GM18867 (cell line): ENCODE results near the gene P2RX2.

Source experiments
- ATAC-seq: cut with Tn5 transposase; IDR thresholded peaks from one replicate; pipeline ENCODE4 v1.9.1; 2021; ENCODE audit warnings: mild to moderate bottlenecking, moderate library complexity; ENCODE audit not compliant: unreplicated experiment

The P2RX2 gene

DNA sequence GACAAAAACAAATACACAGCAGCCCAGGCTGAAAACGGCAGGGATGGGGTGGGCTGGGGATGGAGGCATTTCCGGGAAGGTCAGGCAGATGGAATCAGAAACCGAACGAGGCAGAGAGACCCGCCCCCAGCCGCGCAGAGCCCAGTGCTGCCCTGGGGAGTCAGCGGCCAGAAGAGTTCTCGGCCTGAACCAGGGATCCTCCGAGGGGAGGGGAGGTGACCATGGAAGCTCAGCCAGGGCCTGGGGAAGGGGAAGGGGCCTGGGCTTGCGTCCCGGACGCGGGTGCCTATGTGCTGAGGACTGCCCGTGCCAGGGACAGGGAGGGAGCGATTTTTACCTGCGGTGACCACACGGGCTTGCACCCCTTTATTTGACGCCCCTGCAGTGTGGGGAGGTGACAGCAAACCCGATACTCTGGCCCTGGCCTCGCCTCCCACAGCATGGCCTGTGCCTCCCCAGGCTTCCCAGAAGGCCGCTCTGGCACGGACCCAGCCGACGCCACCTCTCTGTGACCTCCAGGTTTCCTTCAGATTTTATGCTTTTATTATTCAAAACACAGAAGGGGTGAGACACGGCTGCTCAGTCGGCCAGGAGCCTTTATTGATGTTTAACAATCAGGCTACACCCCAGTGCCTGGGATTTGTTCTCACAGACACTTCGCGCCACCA is 15.9 kb upstream of the P2RX2 start:
- no peak for ATAC-seq

DNA sequence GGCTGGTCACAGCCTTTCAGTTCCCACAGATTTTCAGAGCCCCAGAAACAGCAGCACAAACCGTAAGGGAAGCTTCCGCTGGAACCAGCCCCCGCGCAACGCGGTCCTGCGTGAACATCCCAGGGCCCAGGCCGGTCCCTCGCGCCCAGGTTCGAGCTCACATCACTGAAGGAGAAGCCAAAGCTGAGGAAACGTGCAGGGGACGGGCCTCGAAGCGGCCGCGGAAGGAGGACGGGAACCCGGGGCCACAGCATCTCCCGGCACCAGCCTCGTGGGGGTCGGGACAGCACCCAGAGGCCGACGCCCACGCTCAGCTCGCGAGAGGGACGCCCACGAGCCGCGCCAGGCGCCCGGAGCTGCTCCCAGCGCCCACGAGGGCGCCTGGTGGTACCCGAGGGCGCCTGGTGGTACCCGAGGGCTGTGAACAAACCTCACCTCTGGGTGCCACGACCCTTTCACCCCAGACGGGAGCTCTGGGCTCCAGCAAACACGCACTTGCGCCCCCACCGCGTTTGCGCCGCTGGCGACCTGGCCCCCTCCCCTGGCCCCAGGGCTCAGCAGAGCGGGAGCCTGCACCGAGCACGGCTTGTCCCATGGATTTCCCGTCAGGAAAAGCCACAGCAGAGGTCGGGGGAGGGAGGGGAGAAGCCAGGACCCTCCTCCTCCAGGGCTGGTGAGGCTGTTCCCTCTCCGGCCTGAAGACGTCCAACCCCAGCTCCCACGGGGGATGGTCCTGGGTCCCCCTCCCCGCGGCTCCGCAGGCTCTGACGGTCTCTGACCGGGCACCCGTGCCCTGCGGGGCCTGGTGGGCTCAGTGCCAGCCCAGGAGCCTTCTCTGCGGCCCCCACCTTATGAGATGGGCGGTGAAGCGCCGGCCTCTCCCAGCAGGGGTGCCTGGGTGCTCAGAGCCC is 15.1 kb upstream of the P2RX2 start:
- ATAC-seq = no peak

DNA sequence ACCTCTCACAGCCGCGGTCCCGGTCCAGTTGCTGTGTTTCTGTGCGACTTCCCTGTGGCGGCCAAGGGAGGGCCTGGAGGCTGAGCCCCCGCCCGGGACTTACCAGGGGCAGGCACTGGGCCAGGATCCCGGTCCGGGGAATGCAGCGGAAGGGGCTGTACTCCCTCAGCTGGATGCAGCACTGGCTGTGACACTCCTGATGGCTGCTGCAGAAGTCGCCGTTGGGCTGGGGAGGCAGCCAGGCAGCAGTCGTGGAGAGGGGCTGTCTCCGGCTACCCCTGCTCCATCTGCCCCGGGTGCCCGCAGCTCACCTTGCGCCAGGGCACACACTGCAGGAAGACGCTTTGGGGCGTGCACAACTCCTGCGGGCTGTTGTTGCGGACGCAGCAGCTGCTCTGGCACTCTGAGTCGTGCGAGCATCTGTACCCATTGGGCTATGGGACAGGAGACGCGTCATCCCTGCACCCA is 14.4 kb upstream of the P2RX2 start:
- ATAC-seq = no peak

DNA sequence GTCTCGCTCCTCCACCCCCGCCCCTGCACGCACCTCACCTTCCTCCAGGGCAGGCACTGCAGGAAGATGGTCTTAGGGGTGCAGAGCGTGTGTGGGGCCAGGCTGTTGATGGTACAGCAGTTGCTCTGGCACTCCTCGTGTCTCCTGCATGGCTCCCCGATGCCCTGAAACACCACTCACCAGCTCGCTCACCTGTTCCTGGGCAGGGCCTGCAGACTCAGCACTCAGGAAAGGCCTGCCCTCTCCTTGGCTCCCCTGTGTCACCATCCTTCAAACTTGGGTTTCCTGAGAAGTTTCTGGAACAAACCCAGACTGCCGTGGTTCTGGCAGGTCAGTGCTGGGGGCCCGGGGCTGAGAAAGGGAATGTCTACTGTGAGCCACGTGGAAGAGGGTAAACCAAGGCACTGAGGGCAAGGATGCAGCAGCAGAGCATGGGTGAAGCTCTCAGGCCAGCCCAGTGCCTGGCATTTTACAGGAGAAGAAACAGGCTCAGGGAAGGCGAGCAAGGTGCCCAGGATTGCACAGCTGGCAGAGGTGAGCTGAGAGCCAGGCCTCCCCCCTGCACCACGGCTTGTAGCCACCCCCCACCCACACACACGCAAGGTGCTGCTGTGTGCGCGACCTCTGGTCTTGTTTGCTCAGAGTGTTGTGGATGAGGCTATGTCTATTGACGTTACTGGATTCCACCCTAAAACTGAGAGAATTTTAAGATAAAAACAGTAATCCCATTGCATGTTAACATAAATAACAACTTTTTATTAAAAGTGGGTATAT is 13.7 kb upstream of the P2RX2 start:
- no peak for ATAC-seq

DNA sequence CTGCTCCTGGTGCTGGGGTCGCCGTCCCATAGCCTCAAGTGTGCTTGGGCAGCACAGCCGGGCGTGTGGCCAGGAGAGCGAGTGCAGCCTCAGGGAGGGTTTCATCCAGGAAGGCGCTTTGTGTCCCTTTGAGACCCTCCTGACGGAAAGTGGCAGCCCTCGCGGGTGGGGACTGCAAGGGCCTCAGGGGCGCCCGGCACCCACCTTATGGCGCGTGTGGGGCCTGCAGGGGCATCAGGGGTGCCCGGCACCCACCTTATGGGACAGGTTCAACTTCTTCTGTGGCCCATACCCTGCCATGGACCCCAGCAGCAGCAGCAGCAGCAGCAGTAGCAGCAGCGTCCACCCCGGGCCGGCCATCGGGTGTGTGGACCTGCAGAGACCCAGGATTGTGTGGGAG is 12.7 kb upstream of the P2RX2 start:
- ATAC-seq = no peak

DNA sequence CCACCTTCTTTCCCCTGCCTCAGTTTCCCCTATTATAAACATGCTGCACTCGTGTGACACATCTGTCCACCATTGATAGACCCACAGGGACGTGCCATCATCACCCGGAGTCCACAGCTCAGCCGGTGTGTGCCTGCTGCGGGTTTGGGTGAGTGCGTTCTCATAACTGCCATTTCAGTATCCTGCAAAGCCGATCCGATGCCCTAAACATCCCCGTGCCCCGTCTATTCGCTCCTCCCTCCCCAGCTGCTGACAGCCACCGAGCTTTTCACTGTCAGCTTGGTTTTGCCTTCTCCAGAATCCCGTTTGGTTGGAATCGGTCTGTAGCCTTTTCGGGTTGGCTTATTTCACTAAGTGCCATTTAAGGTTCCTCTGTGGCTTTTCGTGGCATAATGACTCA is 12.1 kb upstream of the P2RX2 start:
- ATAC-seq = no peak

DNA sequence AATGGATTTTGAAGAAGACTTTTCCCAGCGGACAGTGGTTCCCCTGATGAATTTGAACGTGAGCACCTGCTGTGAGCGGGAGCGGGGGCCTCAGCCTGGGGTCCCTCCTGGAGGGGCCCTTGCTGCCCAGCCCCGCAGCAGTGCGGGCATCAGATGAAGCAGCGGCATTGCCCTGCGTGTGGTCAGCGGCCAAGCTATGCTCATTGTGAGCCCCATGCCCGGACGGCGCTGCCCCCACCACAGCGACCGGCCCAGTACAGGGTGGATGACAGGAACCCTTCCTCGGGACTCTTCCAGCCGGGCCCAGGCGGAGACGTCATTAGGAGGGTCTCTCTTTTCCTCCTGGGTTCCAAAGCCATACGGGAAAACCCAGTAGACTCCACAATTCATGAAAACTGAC is 11.6 kb upstream of the P2RX2 start:
- no peak for ATAC-seq

DNA sequence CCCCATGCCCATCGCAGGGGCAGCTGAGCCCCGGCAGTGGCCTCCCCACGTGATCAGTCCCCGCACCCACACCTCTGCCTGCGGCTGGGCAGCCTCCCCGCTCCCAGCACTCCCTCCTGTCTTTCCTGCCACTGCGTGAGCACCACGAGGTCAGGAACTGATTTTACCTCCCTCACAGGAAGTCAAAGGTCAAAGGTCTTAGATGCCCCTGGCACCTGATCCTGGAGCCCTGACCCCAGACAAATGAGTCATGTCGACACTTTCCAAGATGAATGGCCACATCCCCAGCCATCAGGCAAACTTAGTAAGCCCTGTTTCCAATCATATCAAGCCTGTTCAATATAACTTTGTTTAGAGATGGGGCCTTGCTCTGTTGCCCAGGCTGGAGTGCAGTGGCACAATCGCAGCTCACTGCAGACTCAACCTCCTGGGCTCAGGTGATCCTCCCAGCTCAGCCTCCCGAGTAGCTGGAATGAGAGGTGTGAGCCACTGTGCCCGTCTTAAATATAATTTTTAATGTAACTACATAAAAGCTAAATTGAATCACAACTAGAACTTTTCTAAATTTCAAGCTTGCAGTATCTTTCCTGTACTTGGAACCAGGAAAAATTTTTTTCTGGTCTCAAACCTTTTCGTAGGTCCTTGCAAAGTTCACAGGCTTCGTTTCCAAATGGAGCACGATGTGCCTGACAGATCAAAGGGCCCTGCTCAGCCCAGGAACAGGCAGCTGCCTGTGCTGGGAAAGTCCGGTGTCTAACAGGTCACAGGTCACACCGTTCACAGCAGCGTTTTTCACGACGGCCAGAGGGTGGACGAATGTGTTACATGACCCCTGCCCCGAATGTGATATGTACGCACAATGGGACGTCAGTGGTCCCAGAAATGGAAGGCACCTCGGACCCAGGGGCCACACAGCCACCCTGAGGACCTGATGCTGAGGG is 10.1 kb upstream of the P2RX2 start:
- ATAC-seq = no peak

DNA sequence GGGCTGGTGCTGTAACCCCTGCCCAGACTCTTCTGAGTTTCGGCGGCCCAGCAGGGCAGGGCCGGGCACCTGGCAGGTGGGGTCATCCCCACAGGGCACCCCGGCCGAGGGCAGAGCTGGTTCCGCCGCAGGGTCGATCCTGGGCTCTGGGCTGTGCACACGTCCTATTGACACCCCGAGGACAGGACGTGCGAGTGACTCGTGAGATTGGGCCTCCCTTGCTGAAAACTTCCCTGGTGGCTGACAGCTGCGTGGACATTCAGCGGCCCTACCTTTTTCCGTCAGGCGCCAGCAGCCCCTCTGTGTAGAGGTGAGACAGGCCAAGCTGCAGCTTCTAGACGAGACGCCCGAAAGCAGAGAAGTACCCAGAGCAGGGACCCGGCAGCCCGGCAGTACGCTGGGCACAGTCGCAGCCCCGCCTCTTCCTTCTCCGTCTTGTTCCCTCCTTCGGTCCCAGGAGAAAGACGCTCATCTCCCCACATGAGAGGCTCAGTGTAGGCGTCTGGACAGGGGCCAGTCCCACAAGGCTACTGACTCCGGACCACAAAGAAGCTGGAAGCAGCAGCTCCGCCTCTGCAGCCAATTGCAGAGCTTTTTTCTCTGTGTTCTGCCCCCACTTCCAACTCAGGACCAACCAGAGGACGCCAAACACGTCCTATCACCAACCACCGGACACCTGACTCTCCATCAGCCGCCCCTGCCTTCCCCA is 8.4 kb upstream of the P2RX2 start, which contains the start of gene LRCOL1:
Gene LRCOL1 (minus strand): TSS at position 532 of the 709 bp plus-strand sequence. CDS start 4,331 bp downstream, outside the sequence.
- ATAC-seq = no peak

DNA sequence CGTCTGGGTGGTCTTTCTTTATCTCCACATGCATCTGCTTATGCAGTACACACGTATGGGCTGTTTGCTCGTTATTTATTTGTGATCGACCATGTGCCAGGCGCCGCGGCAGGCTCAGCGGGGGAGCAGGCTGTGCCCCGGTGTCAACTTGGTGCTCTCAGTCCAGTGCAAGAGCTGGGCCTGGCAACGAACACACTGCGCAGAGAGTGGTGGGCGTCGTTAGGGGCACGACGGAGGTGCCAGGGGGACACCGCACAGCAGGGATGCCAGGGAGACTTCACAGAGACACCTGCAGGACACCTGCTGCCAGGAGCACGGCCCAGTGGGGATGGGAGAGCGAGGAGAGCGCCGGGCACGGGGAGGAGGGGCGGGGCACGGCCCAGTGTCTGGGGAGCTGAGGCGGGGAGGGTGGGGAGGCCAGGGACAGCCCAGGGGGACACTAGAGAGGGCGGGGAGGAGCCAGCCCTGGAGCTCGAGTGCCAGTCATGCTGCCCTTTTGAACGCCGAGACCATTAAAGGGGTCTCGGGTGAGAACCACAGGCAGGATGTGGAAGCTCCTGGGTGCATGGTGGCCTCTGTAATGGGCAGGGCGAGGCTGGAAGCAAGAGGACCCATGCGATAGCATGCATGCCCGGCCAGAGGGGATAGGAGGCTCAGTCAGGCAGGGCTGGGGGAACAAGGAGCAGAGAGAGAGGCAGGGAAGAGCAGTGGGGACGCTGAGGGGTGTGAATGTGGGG is 7.5 kb upstream of the P2RX2 start:
- ATAC-seq = no peak

DNA sequence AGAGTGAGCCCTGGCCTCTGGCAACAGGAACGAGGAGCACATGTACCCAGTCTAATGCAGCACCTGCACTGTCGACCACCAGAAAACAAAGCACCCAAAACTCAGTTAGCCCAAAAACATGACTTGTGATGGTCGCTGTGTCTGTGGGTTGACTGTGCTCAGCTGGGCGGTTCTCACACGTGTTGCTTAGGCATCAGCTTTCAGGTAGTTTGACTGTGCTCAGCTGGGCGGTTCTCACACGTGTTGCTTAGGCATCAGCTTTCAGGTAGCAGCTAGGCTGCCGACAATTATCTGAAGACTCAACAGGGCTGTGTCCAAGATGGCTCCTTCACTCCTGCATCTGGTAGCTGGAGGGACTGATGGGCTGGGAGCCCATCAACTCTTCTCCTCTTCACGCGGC is 7.0 kb upstream of the P2RX2 start:
- no peak for ATAC-seq

DNA sequence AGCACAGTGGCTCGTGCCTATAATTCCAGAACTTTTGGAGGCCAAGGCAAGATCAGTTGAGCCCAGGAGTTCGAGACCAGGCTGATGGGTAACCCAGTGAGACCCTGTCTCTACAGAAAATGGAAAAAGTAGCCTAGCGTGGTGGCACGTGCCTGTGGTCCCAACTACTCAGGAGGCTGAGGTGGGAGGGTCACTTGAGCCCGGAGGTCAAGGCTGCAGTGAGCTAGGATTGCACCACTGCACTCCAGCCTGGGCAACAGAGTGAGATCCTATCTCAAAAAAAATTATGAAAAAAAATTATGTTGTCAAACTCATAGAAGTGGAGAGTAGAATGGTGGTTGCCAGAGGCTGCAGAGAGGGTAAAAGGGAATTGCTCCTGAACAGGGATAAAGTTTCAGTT is 4.5 kb upstream of the P2RX2 start:
- no peak for ATAC-seq

DNA sequence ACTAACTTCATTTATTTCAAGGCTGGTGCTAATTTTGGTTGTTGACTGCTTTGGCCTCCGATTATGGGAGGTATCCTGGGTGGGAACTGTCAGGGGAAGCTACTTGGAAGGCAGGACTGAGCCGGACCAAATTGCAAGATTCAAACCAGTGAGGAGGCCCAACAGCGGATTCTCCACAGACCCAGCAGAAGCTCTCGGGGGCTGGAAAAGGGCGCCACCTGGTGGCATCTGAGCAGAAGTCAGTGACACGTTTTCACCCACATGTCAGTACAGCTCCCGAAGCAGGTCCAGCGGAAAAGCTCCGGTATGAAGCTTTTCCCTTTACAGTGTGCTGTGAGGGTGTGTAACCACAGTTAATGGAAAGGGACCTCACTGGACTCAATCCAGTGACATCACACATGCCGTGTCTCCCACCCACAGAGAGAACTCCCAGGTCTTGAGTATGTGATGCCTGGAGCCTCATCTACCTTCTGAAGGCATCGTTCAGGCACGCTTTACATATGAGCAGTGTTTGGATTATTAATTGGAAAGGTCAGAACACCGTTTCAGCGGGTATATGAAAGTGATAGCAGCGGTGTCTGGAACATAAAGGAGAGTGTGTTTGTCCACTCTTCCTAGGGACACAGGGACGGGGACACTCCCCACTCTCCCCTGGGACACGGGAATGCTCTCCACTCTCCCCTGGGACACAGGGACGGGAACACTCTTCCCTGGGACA is 3.6 kb upstream of the P2RX2 start:
- ATAC-seq = peak; percentile 47

DNA sequence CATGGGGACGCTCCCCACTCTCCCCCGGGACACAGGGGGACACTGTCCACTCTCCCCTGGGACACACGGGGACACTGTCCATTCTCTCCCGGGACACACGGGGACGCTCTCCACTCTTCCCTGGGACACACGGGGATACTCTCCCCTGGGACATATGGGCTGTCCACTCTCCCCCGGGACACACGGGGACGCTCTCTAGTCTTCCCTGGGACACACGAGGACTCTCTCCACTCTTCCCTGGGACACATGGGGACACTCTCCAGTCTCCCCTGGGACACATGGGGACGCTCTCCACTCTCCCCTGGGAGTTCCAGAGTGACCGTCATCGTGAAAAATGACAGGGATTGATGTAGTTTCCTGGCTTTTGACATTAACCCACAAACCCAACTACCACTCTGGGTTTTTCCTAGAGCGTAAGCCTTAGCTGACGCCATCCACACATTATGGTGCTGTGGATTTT is 3.0 kb upstream of the P2RX2 start:
- no peak for ATAC-seq

DNA sequence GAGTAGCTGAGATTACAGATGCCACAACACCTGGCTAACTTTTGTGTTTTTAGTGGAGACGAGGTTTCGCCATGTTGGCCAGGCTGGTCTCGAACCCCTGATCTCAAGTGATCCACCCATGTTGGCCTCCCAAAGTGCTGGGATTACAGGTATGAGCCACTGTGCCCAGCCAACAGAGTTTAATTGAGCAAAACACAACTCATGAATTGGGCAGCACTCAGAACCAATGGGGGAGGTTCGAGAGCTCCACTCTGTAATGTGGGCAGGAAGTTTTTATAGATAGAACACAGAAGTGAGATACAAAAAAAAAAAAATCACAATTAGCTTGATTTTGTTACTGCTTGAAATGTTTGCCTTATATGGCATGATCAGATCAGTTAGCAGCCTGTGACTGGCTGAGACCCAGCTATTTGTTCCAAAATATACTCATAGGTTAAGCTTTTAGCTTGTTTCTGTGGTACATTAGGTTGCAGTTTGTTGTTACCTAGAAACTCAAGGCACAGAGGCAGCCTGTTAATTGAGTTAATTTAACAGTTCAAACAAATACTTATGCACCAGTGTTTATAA is 1.4 kb upstream of the P2RX2 start:
- ATAC-seq = no peak

DNA sequence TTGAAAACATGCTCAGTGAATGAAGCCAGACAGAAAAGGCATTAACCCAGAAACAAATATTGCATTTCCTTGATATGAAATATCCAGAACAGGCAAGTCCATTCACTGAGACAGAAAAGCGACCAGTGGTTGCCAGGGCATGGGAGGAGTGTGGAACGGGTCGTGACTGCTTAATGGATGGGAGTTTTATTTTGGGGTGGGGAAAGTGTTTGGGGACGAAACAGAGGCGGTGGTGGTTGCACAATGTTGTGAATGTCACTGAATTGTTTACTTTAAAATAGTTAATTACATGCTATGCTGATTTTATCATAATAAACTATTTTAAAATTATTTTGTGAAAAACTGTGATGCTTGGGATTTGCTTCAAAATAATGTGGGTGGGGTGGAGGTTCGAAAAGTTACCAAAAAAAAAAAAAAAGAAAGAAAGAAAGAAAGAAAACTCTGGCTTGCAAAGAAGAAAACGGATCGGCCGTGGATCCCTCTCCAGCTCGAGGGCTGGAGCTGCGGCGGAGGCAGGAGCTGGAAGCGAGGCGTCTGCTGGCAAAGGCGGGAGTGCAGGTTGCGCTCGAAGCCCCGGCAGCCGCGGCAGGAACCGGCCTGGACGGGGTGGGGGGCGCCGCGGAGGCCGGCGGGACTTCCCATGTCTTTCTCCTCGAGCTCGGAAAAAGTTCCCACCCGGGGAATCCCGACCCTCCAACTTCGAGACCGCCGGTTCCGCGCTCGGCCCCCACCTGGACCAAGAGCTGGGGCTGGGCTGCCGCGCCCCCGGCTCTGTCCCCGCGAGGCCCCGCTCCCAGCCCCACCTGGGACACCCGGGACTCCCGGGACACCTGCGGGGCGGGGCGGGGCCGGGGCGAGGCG is 524 bp upstream of the P2RX2 start:
- ATAC-seq = no peak

DNA sequence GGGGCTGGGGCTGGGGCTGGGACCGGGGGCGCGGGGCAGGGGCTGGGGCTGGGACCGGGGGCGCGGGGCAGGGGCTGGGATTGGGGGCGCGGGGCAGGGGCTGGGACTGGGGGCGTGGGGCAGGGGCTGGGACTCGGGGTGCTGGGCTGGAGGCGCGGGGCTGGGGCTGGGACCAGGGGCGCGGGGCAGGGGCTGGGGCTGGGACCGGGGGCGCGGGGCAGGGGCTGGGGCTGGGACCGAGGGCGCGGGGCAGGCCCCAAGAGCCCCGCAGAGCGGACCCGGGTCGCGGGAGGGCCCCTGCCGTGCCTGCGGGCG is 452 bp downstream of the P2RX2 start:
- no peak for ATAC-seq
